HepG2 (cell line): ENCODE measurements around the gene HOXA13. TPM values are rescaled to one million over a fixed set of nuclear protein-coding genes. Genes with fewer than 3 reads are reported as not detected.

Experiments
- ATAC-seq: fragments of 200-7000 bp; cut with Tn5 transposase; 3 replicates; pipeline ENCODE4 v1.9.1; 2020; ENCODE audit warnings: mild to moderate bottlenecking, moderate library complexity
- BruUV-seq: library from RNA; stranded (reverse); fragments of 400-500 nt; replicated peaks from 2 replicates; lab custom pipeline; 2021; lab: Mats Ljungman, UMichigan
- CTCF ChIA-PET: fragments of 300-600 bp; formaldehyde crosslinking; extraction: SDS; loops from one replicate; lab custom pipeline; 2021; ENCODE audit warnings: low total read pairs, inconsistent platforms, low intra/inter-chr PET ratio; lab: Yijun Ruan, JAX
- POLR2A ChIA-PET: fragments of 350-600 bp; sonication (Branson Sonifier 250); formaldehyde crosslinking; loops from one replicate; lab custom pipeline; 2020; ENCODE audit warnings: antibody characterized with exemption, inconsistent platforms; lab: Yijun Ruan, JAX
- DNase-seq: peaks from one replicate; pipeline ENCODE4 v3.0.0-alpha.2; 2015; ENCODE audit warnings: low spot score
- FAIRE-seq: peaks from 3 replicates; lab custom pipeline; 2011; peaks lifted over from hg19 to GRCh38; lab: Jason Lieb, UNC
- H2AFZ ChIP-seq: one replicate; pipeline ENCODE4 v1.6.1; 2011; ENCODE audit warnings: low read length, inconsistent platforms
- H3K27ac ChIP-seq: fragments of 300-600 bp; 3 replicates; pipeline ENCODE4 v1.8.0; 2011; ENCODE audit warnings: mixed run types, mild to moderate bottlenecking, mixed read lengths, low read length, inconsistent platforms; ENCODE audit not compliant: insufficient read depth; ENCODE audit errors: extremely low read length
- H3K27me3 ChIP-seq, 2 experiments: fragments of 200-600 bp in 1 of 2; 2 replicates in 1 of 2; 3 replicates in 1 of 2; pipeline versions ENCODE4 v1.6.0 to v1.8.0; 2011; ENCODE audit warnings: low read length in 2 of 2, mild to moderate bottlenecking in 2 of 2, moderate library complexity in 2 of 2, inconsistent platforms in 1 of 2; ENCODE audit not compliant: insufficient read depth in 2 of 2, control insufficient read depth in 1 of 2
- H3K36me3 ChIP-seq, 2 experiments: fragments of 200-600 bp in 1 of 2; replicated peaks in 1 of 2; 2 replicates in 1 of 2; 3 replicates in 1 of 2; pipeline versions ENCODE4 v1.5.1 to v1.8.0; 2011; ENCODE audit warnings: low read length in 2 of 2, inconsistent platforms in 1 of 2; ENCODE audit not compliant: insufficient read depth in 2 of 2, control insufficient read depth in 1 of 2
- H3K4me1 ChIP-seq: 2 replicates; pipeline ENCODE4 v1.5.1; 2012; ENCODE audit warnings: low read length, inconsistent platforms; ENCODE audit not compliant: insufficient read depth
- H3K4me2 ChIP-seq: 2 replicates; pipeline ENCODE4 v1.6.0; 2011; ENCODE audit warnings: low read depth, low read length, inconsistent platforms
- H3K4me3 ChIP-seq, 3 experiments: fragments of 200-600 bp in 1 of 3; sonication (generic), shearing (Covaris generic) in 1 of 3; replicated peaks in 1 of 3; 2 replicates each; pipeline ENCODE4 v1.5.1; 2011 to 2016; ENCODE audit warnings: low read length in 3 of 3, inconsistent platforms in 2 of 3, low read depth in 2 of 3, mild to moderate bottlenecking in 2 of 3, control low read depth in 1 of 3, mixed read lengths in 1 of 3; ENCODE audit not compliant: insufficient read depth in 1 of 3
- H3K79me2 ChIP-seq: one replicate; pipeline ENCODE4 v1.6.1; 2011; ENCODE audit warnings: low read length, inconsistent platforms; ENCODE audit not compliant: insufficient read depth
- H3K9ac ChIP-seq: 2 replicates; pipeline ENCODE4 v1.6.0; 2011; ENCODE audit warnings: mild to moderate bottlenecking, low read depth, low read length, inconsistent platforms; ENCODE audit not compliant: insufficient read depth
- H3K9me3 ChIP-seq: 2 replicates; pipeline ENCODE4 v1.5.1; 2012; ENCODE audit warnings: mild to moderate bottlenecking, low read length
- H4K20me1 ChIP-seq: 2 replicates; pipeline ENCODE4 v1.6.0; 2011; ENCODE audit warnings: inconsistent platforms, mild to moderate bottlenecking, low read length, moderate library complexity; ENCODE audit not compliant: insufficient read depth
- HNRNPK ChIP-seq: fragments of 200-400 bp; formaldehyde crosslinking; IDR thresholded peaks from 2 replicates; pipeline ENCODE4 v1.6.1; 2018; ENCODE audit warnings: low read length, low read depth, moderate library complexity, mild to moderate bottlenecking; ENCODE audit not compliant: poor library complexity, severe bottlenecking
- HNRNPLL ChIP-seq: fragments of 200-400 bp; formaldehyde crosslinking; IDR thresholded peaks from 2 replicates; pipeline ENCODE4 v1.6.1; 2017; ENCODE audit warnings: mild to moderate bottlenecking, low read depth, low read length; ENCODE audit not compliant: poor library complexity, severe bottlenecking
- TEAD2 ChIP-seq: sonication (generic); formaldehyde crosslinking; IDR thresholded peaks from 2 replicates; pipeline ENCODE4 v1.9.0; 2021; ENCODE audit warnings: missing genetic modification reagents
- TIGD3 ChIP-seq: sonication (generic); formaldehyde crosslinking; IDR thresholded peaks from 2 replicates; pipeline ENCODE4 v1.5.1; 2020; ENCODE audit warnings: mild to moderate bottlenecking, missing genetic modification reagents, borderline replicate concordance
- ZFY ChIP-seq: sonication (generic); formaldehyde crosslinking; IDR thresholded peaks from 2 replicates; pipeline ENCODE4 v1.4.0; 2020; ENCODE audit warnings: missing genetic modification reagents
- ZNF777 ChIP-seq: sonication (generic); formaldehyde crosslinking; IDR thresholded peaks from 2 replicates; pipeline ENCODE4 v1.4.0; 2020; ENCODE audit warnings: missing genetic modification reagents
- WGBS: methylation state at CpG from one replicate; pipeline ENCODE4 v1.1.6; 2017; ENCODE audit warnings: low lambda C conversion rate; 5-methylcytosine and 5-hydroxymethylcytosine counted together
- in situ Hi-C: cut with HindIII; loops from 2 replicates; pipeline ENCODE4 v1.10.0; 2017; ENCODE audit warnings: low pct_unique_long_range_greater_than_20kb; ENCODE audit not compliant: extremely low pct_ligation_motif_present
- intact Hi-C: fragments of 100-400 bp; cut with micrococcal nuclease; formaldehyde crosslinking; loops from one replicate; pipeline ENCODE4 v1.10.0; 2022; ENCODE audit not compliant: unreplicated experiment
- polyA plus RNA-seq, 8 experiments: library from polyadenylated mRNA; depleted of rRNA in 3 of 8; stranded (reverse) in 7 of 8; unstranded in 1 of 8; fragments of >200 nt; fragmentation: Illumina TruSeq in 4 of 8; extraction: Trizol in 4 of 8; gene quantifications; 2 replicates each; pipeline versions ENCODE4 v1.2.1 to v1.2.3, GENCODE V29; 2011 to 2016; ENCODE audit warnings: low read depth in 4 of 8, missing spikeins in 1 of 8, mixed read lengths in 1 of 8; ENCODE audit not compliant: insufficient read depth in 1 of 8
- total RNA-seq, 5 experiments: library from RNA; depleted of rRNA; stranded (reverse); fragments of >200 nt; fragmentation: Illumina TruSeq; extraction: Trizol; gene quantifications; 2 replicates each; pipeline ENCODE4 v1.2.3, GENCODE V29; 2016; ENCODE audit warnings: low read depth in 1 of 5

Gene HOXA13
- total and polyA plus RNA-seq, 2 of the 13 experiments (the other 11 are each of a cell fraction or from before 2014, with no cell fraction given): 0.01 to 0.04 TPM

DNA sequence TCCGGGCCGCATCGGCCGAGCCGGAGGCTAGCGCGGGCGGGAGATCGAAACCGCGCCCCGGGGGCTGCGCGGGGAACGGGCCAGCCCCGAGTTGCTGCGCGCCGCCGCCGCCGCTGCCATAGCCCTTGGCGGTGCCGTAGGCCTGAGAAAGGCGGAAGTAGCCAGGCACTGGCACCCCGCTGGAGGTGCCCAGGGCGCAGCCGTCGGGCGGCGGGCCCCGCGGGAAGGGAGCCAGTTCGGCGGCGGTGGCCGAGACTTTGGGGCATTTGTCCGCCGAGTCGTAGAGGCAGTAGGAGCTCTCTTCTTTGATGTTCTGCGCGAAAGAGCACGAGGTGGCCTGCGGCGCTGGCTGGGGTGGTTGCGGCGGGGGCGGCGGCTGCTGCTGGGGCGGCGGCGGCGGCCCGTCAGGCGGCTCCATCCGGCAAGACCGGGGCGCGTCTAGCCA lies 26.4 kb downstream of the HOXA13 start:
- no peak overlapping the region for H3K27ac ChIP-seq
- H3K9ac ChIP-seq: no peak overlapping the region
- ChIA-PET POLR2A (interaction anchor here (0.6 kb wide), 1 partner anchor 11 kb away, joined by 3 read pairs; the partner anchor contains the start of gene HOXA11), CTCF (no interaction called here)
- TF ChIP-seq TEAD2 (CRISPR knock-in tag): no peak
- no peak for TF ChIP-seq ZFY (CRISPR knock-in tag)
- peak; percentile 79 for TF ChIP-seq ZNF777
- TF ChIP-seq TIGD3 (CRISPR knock-in tag): no peak
- H4K20me1 ChIP-seq: no peaks in the 10 kb centered on the region
- H3K4me2 ChIP-seq: peak overlapping the region; percentile 58
- H3K79me2 ChIP-seq: no peaks in the 10 kb centered on the region
- no peak overlapping the region for H2AFZ ChIP-seq
- intact Hi-C loops (no loop called here), in situ Hi-C loops (loop anchor here (25.0 kb wide), 1 partner anchor 1086 kb away; no protein-coding TSS in a partner anchor)
- ATAC-seq (peak; percentile 18; the same call in 2 of the 3 replicates), DNase-seq (no peak), FAIRE-seq (no peak)
- no TSS peak for BruUV-seq
- H3K4me3 ChIP-seq: peak overlapping the region; percentile 3 to 51 (median 16); a peak in 3 of 6 replicates
- H3K9me3 ChIP-seq: no peaks in the 10 kb centered on the region
- peaks cover 0 to 68% of the 10 kb centered on the region in 2 experiments for H3K27me3 ChIP-seq
- no peaks in the 10 kb centered on the region for H3K36me3 ChIP-seq
- H3K4me1 ChIP-seq: peaks cover 18% of the 10 kb centered on the region
- WGBS: 74% methylated on average over 21 of the region's 59 CpGs

GRCh38 chr7:27172823-27173510 lies 26.9 kb downstream of the HOXA13 start:
- no TSS peak for BruUV-seq
- peaks cover 0 to 68% of the 10 kb centered on the region in 2 experiments for H3K27me3 ChIP-seq
- no peaks in the 10 kb centered on the region for H3K79me2 ChIP-seq
- ChIA-PET POLR2A (no interaction called here), CTCF (no interaction called here)
- TF ChIP-seq HNRNPK (no peak), HNRNPLL (peak; percentile 30)
- peak; percentile 25 for ATAC-seq
- no peaks in the 10 kb centered on the region for H4K20me1 ChIP-seq
- peak overlapping the region; percentile 58 for H3K4me2 ChIP-seq
- no peak overlapping the region for H3K9ac ChIP-seq
- peaks cover 18% of the 10 kb centered on the region for H3K4me1 ChIP-seq
- no peak overlapping the region for H3K27ac ChIP-seq
- no peaks in the 10 kb centered on the region for H3K9me3 ChIP-seq
- DNase-seq: no peak
- H3K36me3 ChIP-seq: no peaks in the 10 kb centered on the region
- in situ Hi-C loops (loop anchor here (25.0 kb wide), 1 partner anchor 1086 kb away; no protein-coding TSS in a partner anchor), intact Hi-C loops (no loop called here)
- no peak for FAIRE-seq
- peak overlapping the region; percentile 16 to 51 (median 16); a peak in 4 of 6 replicates for H3K4me3 ChIP-seq
- H2AFZ ChIP-seq: no peak overlapping the region
- 57% methylated on average over 14 of the region's 58 CpGs for WGBS
